ENCODE measurements around the gene RNF213.
"Not testable (repeated sequence)": the region's sequence is repeated elsewhere in the genome, so short reads cannot be mapped to it uniquely, and the experiment has no call there.

The RNF213 gene

DNA sequence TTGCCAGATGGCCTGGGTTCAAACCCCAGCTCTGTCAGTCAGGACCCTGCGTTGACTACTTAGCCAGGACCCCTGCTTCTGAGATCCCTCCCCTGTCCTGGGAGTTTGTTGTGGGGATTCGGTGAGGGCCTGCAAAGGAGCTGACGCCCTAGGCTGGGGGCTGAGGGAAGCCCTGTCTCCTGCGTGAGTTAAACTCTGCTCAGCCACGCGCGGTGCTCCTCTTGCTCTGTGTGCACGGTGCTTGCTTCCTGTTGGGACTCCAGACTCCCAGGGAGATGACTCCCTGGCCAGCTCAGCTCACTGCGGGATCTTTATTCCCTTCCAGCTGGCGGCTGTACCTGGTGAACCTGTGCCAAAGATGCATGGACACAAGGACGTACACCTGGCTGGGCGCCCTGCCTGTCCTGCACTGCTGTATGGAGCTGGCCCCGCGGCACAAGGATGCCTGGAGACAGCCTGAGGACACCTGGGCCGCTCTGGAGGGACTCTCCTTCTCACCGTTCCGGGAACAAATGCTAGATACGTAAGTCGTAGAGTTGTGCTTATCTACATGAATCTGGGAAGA, 37.4 kb downstream of the RNF213 start:
- no peak for DNase-seq

DNA sequence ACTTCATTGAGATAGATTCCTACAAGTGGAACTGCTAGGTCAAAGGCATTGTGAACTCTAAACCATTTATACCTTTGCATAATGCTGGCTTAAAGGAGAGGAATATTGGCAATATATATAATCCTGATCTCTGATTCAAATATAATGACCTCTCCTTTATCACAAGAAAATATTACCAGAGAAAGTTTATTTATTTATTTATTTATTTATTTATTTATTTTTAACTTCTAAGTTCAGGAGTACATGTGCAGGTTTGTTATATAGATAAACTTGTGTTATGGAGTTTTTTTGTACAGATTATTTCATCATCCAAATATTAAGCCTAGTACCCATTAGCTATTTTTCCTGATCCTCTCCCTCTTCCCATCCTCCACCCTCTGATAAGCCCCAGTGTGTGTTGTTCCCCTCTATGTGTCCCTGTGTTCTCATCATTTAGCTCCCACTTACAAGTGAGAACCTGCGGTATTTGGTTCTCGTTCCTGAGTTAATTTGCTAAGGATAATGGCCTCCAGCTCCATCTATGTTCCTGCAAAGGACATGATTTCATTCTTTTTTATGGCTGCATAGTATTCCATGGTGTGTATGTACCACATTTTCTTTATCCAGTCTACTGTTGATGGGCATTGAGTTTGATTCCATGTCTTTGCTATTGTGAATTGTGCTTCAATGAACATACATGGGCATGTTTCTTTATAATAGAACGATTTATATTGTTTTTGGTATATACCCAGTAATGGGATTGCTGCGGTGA, 38.9 kb downstream of the RNF213 start:
- not testable (repeated sequence) for DNase-seq

GRCh38 chr17:80300756-80301155, 40.1 kb downstream of the RNF213 start:
- DNase-seq, result not testable (repeated sequence)

DNA sequence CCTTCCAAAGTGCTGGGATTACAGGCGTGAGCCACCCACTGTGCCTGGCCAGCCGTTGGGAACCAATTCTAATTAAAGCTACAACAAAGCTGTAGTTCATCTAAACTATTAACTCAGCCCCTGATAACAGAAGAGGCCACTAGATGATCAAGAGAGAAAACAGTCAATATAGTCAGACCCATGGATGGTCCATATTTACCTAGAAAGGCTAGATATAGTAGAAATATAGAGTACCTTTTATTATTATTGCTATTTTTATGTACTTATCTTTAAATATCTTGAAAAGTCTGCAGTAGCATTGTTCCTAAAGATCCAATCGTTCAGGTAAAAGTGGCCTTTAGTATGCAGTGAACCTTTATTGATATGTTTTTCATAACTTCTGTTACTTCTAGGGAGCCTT, 43.2 kb downstream of the RNF213 start:
- no peak for DNase-seq

- no peak for DNase-seq
These were observed 47.5 kb downstream of the RNF213 start for GRCh38 chr17:80307994-80308691.

DNA sequence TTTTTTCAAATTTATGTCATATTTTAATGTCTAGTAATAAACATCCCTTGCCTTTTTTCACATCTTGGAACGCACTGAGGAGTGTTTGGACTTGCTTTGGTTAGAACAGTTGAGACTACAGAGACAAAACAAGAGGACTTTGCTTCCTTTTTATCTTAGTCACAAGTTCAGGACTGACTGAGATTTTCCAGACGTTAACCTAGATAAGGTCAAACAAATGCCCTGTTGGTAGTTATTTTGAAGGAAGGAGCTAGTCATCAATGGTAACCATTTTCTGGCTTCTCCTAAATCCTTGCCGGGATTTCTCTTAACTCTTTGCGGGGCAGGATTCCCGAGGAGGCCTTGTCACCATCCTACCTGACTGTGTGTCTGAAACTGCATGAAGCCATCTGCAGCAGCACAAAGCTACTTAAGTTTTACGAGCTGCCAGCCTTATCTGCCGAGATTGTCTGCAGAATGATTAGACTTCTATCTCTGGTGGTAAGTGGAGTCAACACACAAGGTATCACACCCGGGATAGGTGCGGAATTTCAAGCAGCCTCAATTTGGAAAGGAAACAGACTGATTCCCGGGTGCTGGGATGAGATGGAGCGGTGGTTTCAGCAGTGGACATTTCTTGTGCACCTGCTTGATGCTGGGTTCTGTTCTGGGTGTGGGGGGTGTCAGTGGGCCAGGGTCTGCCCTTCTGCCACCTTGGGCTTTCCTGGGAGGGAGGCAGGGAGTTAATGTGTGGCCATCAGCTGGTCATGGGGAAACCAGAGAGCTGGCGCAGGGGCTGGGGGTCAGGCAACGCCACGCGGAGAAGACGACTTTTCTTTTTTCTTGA, 48.3 kb downstream of the RNF213 start:
- no peak for DNase-seq

GRCh38 chr17:80311216-80311827, 50.7 kb downstream of the RNF213 start:
- no peak for DNase-seq

DNA sequence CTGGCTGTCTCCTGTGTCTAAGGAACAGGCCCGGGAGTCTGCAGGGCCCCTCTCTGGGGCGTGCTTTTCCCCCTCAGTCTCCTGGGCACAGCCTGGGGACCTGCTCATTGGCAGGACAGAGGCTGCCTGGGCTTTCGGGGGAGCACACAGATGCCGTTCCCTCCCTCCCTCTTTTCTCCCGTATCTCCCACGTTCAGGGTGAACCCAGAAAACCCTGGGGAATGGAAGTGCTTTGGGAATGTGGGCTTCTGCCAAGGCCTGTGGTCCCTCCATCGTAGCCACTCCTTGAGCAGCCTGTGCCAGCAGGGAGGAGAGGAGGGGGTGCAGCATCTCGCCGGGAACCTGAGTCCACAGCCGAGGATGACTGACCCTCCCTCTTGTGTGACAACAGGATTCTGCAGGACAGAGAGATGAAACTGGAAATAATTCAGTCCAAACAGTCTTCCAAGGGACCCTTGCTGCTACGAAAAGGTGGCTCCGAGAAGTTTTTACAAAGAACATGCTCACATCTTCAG, 52.0 kb downstream of the RNF213 start:
- DNase-seq, result no peak

DNA sequence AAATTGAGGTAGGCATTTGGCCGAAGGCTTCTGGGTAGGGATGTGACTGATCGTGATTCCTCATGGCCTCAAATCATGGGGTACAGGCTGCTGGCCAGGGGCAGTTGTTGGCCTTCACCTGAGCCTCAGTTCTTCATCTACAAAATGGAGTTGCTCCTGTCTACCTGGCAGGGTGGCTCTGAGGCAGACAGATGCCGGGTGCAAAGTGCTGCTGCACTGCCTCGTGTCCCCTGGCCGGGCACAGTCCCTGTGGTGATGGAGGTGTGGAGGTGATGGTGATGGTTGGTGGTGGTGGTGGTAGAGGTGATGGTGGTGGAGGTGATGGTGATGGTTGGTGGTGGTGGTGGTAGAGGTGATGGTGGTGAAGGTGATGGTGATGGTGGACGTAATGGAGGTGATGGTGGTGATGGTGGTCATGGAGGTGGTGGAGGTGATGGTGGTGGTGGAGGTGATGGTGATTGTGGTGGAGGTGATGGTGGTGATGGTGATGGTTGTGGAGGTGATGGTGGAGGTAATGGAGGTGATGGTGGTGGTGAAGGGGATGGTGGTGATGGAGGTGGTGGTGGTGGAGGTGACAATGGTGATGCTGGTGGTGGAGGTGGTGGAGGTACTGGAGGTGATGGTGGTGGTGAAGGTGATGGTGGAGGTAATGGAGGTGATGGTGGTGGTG, 52.6 kb downstream of the RNF213 start:
- no peak for DNase-seq

DNA sequence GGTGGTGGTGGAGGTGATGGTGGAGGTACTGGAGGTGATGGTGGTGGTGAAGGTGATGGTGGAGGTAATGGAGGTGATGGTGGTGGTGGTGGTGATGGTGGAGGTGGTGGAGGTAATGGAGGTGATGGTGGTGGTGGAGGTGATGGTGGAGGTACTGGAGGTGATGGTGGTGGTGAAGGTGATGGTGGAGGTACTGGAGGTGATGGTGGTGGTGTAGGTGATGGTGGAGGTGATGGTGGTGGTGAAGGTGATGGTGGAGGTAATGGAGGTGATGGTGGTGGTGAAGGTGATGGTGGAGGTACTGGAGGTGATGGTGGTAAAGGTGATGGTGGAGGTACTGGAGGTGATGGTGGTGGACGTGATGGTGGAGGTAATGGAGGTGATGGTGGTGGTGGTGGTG, 53.3 kb downstream of the RNF213 start:
- DNase-seq, result not testable (repeated sequence)

GRCh38 chr17:80315517-80316182, 55.0 kb downstream of the RNF213 start:
- DNase-seq, result no peak

DNA sequence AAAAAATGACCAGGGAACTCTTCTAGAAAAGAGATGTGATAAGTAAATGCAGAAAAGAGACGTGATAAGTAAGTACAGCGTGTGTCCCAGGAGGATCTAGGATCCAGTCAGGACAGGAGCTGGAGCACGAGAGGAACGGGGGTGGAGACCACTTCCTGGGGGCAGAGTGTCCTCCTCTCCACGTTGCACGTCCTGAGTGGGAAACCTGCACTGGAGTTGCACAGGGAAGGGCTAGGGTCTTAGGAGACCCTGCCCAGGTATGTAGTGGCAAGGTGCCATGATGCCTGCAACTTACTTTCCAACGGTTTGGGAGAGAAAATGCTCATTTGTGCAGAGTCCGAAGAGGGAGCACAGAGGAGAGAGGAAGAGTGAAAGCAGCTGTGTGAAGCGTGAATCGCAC, 55.8 kb downstream of the RNF213 start:
- no peak for DNase-seq

DNA sequence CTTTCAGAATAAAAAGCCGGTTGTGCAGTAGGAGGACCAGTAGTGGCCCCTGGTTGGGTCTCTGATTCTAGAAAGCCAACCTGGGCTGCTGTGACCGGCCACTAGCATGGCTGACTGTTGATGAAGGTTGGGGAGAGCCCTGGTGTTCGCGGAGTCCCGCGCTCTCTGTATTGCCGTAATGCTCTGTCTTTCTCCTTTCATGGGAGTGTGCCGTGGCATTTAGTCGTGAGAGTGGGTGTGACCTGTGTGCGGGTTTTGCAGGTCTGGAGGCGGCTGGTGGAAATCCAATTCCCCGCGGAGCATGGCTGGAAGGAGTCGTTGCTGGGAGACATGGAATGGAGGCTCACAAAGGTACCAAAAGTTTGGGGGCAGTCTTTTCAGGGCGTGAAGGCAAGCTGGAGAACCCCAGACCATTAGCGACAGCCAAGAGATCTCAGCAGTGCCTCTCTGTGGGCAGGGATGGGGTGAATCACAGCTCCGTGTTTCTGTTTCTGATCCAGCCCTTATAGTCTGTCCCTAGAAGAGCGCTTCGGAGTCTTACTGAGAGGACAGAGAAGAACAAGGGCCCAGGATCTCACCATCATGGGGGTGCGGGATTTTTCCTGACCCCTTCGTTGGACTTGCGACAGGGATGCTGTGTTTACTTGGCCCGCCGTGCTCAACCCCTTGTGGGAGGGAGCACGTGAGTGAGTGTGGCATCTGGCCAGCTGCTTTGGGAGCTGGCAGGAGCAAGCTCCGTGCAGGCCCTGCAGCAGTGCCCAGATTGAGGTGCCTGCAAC, 56.5 kb downstream of the RNF213 start:
- no peak for DNase-seq

DNA sequence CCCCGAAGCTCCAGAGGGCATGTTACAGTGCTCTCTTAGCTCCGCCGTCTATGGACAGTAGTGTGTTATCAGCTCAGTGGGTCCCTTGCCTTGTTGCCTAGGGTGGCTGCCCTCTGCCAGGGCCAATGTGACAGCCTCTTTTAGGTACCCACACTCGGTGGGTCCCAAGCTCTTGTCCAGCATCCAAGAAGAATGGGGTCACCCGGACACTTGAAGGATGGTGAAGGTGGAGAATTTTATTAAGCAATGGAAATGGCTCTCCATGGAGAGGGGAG, 57.0 kb downstream of the RNF213 start:
- DNase-seq, result no peak

- DNase-seq, result no peak
These were observed 57.5 kb downstream of the RNF213 start for GRCh38 chr17:80318166-80318565.

DNA sequence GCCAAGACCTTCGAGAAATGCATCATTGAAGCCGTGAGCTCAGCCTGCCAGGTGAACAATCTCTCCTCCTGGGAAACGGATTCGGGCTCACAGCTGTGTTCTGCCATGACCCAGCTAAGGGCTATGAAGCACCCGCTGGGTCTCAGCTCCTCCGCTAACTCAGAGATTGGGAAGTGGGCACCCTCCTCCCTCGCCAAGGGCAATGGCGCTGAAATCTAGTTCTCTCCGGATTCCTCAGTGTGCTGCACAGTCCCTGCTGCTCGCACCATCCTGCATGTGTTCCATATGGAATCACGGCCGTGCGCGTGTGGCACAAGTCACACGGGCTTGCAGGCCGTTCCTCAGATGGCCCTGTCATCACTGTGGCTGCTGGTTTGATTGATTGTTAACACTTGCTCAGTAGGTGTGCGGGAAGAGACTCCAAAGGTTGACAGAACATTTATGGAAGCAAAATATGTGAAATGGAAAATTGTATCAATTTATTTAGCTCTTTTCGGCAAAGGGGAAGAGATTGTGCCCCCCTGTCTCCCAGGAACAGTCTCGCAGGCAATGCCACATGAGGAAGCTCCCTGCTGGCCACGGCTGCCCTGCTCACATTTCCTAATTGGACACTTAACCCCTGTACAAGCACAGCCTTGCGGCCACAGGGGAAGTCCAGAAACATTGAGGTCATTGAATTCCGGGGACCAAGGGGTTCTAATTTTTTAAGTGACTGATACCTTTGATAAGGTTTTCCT, 58.8 kb downstream of the RNF213 start:
- DNase-seq, result no peak

DNA sequence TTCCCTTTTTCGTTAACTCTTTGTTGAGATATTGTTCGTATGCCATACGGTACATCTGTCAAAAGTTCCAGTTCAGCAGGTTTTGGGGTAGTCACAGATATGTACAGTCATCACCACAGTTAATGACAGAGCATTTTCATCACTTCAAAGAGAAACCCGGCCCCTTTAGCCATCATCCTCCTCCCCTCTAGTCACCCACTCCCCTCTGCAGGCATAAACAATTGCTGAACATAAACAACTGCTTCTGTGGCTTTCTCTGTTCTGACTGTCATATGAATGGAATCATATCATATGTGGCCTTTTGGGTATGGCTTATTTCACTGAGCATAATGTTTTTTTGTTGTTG, 59.3 kb downstream of the RNF213 start:
- DNase-seq, result no peak

GRCh38 chr17:80320496-80320895, 59.8 kb downstream of the RNF213 start:
- DNase-seq, result no peak

DNA sequence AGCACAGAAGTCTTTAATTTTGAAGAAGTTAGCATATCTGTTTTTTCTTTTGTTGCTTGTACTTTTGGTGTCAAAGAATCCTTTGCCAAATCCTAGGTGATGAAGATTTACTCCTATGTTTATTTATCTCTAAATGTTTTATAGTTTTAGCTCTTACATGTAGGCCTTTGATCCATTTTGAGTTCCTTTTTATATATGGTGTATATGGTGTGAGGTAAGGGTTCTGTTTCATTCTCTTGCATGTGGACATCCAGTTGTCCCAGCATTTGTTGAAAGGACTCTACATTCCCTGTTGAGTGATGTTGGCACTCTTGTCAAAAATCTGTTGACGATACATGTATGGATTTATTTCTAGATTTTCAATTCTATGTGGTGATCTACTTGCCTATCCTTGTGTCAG, 62.2 kb downstream of the RNF213 start:
- DNase-seq, result no peak

- no peak for DNase-seq
These were observed 63.3 kb downstream of the RNF213 start for GRCh38 chr17:80323982-80324381.

Measured in NCI-H187 (cell line).